Myocyte (in vitro differentiated cells): ENCODE measurements around the gene PSG2. TPM values are rescaled to one million over a fixed set of nuclear protein-coding genes. Genes with fewer than 3 reads are reported as not detected.
"Not testable (repeated sequence)": the region's sequence is repeated elsewhere in the genome, so short reads cannot be mapped to it uniquely, and the experiment has no call there.

Experiments
- DNase-seq: peaks from one replicate; pipeline ENCODE4 v3.0.0-alpha.2; 2012; ENCODE audit warnings: low read depth
- polyA plus RNA-seq: library from polyadenylated mRNA; unstranded; fragments of >200 nt; gene quantifications from one replicate; pipeline ENCODE4 v1.2.1, GENCODE V29; 2012; ENCODE audit warnings: missing spikeins
- total RNA-seq: library from RNA; depleted of rRNA; stranded (reverse); fragments of >200 nt; gene quantifications from 2 replicates; pipeline ENCODE4 v1.2.3, GENCODE V29; 2014

Gene PSG2
- 0.16 TPM in 1 of 2 replicates, not detected in the other for total RNA-seq
- 0.18 TPM for polyA plus RNA-seq

DNA sequence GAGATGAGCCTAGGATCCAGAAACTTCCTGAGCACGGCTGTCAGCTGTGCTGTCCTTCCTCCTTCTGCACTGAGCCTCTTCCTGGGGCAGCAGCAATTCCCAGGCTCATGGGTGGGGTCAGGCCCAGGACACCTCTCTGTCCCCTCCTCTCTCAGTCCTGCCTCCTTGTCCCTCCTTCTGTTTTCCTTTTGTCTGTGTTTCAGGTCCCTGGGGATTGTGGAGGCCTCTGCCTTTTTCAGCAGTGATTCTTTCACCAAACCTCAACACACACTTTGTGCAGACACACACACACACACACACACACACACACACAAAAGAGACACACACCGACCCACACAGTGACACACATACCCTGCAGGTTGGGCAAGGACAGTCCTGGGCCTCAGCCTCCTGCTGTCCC, at the start of gene PSG2:
TSS of gene PSG2 (minus strand) at position 101 of the 400 bp plus-strand sequence. CDS start 132 bp downstream, outside the sequence.
- DNase-seq = not testable (repeated sequence)

DNA sequence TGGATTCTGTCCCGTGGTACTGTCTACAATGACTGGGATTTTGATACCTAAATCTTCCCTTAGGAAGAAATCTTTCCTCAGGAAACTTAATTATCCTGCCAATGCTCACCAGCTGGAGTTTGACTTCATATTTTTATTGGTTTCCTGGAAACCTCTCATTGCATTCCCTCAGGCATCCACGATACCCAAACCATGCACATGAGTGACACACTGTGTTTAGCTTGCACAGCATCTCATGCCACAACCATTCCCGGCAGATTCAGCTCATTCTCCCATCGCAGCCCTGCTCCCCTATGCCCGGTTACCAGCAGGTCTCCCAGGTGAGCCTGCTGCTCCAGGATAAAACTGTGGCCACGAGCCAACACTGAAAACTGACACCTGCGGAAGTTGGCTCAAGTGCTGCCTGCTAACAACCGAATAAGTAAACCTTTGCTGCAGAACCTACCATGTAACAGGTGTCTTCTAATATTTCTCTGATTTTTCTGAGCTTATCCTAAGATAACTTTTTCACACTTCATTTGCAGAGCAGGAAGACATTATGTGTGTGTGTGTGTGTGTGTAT, 48.9 kb upstream of the PSG2 start:
- DNase-seq = not testable (repeated sequence)

DNA sequence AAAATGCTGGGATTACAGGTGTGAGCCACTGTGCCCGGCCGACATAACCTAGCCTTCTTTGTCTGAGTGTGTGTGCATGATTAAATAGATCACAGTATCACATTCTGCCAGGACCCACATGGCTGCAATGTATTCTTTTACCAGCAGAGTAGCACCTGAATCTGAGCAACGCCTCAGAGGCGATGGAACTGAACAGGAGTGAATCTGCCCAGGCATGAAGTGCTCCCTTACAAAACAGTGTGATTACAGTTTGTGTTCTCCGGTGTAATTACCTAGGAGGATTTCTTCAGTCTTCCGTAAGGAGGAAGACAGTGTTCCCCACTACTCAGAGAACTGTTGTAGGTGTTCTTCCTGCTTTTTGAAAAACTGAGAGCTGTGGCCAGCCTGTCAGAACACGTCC, 46.7 kb upstream of the PSG2 start:
- not testable (repeated sequence) for DNase-seq

DNA sequence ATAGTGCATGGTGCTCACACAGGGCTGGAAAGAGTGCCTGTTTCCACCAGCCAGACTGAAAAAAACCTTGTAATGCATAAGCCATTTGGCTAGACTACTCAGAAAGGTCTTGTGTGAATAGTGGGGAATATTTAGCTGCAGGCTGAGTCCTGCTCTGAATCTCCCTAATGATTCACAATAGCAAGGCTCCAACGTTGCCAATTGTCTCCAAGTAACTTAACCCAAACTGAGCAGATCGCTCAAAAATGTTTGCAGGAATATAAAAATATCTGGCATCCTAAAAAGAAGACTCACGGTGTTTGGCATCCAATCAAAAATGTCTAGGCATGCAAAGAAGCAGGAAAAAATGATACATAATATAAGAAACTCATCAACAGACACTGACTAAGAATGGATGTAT, 44.8 kb upstream of the PSG2 start:
- DNase-seq = peak; percentile 32

DNA sequence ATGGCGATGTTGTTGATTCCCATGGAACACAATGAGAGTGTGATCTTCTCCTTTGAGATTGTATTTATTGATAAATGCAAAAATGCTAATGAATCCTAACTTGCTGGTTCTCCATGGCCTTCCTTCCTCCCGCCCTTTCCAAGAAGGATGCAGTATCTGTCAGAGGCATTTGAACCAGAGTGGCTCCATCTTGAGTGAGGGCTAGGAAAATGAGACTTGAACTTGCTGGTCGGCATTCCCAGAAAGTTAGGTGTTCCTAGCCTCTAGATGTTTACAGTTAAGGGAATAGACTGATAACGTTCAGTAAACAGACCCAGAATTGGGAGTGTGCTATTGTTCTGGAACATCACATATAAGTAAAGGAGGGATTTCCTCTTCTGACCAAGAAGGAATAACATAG, 44.2 kb upstream of the PSG2 start:
- no peak for DNase-seq

DNA sequence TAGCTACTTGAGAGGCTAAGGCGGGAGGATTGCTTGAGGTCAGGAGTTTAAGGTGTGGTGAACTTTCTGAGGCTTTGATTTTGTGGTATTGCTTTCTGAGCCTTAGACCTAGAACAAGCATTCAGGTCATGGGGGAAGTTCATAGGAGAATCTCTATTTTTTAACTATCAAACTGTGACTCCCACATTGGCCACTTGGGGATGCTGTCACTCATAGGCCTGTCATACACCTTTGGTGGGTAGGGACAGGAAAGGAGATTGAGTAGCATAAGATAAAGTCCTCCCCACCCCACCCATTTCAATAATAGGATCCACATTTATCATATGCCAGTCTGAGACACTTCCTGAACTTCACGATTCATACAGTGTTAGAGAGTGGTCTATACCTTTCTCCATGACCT, 41.9 kb upstream of the PSG2 start:
- DNase-seq = no peak

DNA sequence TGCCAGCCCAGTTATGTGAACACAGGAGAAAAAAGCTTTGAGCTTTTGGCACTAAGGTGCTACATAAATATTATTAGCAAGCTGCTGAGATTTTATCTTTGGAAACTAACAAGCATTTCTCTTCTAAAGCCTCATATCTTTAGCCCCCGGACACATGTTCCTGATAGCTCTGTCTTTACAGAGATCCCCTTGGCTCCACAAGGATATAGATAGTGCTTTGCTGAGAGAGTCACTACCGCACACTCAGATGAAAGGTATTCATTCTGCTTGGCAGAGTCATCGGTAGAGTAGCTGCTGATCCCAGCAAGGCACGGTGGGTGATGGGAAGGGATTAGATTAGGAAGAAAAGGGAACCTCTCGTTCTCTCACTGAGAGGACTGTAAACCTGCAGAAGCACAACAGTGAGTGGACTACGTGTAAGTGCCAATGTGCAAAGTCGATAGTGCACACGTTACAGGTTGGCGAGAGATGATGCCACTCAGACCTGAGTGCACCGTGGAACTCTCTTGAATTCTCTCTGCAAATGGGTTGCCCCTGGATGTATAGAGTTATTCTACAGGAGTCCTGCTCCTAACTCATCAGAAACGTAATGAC, 38.0 kb upstream of the PSG2 start:
- DNase-seq = peak; percentile 37

DNA sequence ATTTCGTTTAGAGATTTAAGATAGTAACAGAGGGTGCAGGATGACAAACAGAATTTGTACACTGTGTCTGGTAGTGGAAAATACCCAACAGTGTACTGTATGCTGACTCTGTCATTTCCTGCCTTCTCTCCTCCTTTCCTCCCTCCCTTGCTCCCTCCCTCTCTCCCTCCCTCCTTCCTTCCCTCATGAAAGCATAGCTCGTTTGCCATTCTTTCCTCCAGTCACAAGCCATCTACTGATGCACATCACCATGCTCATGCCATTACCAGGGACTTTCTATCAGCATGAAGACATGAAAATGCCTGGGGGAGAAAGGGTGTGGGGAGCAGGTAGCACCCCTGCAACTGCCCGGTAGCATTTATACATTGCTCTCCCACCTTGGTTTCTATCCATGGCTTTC, 37.0 kb upstream of the PSG2 start:
- DNase-seq = not testable (repeated sequence)

DNA sequence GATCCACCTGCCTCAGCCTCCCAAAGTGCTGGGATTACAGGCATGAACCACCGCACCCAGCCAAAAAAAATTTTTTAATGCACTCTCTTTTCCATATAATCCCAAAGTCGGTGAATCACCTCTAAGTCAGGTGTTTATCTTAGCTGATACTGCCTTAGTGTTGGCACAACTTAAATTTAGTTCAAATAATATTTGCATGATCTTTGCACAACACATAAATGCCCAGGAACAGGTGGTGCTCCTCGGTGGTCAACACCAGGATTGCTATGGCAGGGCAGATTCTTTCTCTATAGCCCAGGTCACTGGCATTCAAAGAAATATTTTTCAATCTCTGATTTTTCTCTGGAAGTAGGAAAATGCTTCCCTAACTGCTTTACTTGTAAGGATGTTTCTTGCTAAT, 33.9 kb upstream of the PSG2 start:
- DNase-seq = not testable (repeated sequence)

DNA sequence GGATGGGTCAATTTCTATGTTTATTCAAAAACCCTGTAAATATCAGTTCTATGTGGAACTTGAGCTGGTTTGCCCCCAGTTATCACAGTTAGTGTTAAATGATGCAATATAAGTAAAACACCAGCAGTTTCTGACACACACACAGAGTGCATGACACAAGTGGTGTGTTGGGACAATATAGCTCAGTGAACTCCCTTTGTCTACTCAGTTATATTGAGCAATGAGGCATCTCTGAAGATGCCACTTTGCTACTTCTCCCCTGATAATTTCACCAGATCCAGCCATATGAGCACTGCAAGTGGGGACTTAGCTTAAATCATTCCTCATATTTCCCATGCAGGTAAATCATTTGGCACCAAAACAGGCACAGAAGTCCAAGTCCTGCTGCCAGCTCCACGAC, 33.0 kb upstream of the PSG2 start:
- DNase-seq = not testable (repeated sequence)

DNA sequence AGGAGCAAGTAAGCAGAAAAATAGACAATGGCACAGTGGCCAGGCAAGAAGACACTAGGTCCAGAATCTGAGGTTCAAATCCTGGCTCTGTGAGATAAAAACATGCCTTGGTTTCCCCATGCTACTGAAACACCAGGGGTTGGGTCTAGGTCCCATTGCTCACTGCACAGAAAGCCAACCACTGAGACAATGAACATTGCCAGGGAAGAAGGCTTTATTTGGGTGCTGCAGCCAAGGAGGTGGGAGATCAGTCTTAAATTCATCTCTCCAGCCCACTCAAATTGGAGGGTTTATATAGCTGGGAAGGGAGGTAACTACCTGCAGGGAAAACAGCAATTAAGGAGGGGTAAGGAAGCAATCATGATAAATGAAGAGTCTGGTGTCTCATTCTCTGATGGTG, 32.6 kb upstream of the PSG2 start:
- not testable (repeated sequence) for DNase-seq

DNA sequence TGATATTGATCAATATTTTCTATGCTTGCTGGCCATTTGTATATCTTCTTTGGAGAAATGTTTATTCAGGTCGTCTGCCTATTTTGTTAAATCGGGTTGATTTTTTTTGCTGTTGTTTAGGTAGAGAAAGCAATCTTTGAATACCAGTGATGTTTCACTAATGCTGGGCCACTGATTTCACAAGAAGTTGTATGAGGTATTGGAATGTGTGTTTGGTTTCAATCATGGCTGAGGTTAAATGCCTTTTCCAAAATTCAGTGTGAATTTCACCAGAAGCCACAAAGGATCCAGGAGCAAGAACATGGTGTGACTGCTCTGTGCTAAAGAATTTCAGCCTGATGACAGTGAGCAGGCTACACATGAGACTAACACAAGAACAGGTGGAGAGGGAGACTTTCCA, 32.1 kb upstream of the PSG2 start:
- DNase-seq = not testable (repeated sequence)

DNA sequence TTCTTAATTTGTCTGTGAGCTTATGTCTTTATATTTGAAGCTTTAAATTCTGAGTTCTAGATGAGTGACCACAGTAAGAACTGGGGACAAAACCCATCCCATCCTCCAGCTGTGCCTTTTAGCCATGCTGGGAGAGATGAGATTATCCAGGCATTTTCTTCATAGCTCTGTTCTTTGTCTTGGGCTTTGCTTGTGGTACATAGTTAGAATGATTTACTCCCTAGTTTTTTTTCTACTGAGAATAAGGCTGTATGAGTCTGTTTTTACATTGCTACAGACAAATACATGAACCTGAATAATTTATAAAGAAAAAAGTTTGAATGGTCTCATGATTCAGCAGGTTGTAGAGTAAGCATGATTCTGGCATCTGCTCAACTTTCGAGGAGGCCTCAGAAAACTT, 24.9 kb upstream of the PSG2 start:
- not testable (repeated sequence) for DNase-seq

DNA sequence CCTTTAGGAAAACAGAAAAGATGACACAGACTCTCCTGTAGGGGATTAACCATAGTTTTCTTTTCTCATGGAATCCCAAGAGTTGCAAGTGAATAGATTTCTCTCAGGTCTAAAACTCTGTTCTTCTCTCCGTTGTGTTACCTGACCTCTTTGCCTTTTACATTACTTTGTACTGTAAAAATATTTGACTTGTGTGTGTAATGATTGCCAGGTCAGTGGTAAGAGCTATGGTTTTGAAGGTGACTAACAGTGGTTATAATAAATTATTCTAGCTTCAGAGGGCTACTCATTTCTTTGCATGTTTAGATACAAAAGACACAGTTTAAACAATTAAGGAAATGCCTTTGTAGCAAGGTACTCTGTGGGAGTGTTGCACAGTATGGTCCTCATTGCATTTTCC, 23.0 kb upstream of the PSG2 start:
- DNase-seq = no peak

DNA sequence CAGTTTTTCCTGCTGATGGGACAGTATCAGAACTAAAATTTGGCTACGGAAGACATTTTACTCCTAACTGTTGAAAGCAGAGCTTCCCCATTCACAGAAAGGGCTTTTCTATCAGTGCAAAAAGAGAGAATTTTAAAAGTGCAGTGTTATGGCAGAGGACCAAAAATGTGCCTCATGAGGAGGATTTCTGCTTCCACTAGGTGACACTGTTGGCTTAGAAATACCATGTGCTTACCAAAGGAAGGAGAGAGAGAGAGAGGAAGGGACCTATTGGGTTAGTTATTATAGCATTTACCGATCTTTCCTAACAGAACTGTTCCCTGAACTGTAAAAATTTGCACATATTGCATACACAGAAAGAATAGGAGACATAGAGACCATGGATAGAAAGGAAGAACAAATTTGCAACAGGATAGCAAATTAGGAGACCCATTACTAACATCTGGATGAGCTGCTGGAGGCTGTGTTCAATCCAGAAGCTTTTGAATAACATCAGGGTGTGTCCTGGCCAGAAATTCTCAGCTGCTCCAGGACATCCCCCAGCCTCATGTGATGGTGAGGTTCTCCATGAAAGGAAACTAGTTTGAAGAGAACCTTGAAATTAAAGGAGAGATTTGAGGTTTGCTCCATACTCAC, 21.8 kb upstream of the PSG2 start:
- peak; percentile 50 for DNase-seq

DNA sequence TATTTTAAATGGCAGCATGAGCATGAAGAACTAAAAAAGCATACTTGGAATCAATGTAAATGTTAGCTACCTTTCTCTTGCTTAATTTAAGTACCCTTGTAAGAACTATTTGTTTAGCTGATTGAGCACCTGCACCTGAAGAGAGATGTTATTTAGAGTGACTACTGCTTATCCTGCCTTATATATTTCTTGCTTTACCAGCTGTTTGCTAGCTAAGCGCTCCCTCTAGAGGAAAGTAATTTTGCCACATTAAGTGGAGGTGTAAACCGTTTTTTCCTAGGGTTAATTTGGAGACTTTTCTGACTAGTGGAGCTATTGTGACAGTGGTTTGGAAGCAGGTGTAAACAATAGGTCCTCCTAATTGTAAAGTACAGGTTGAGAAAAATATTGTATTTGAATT, 19.4 kb upstream of the PSG2 start:
- no peak for DNase-seq

DNA sequence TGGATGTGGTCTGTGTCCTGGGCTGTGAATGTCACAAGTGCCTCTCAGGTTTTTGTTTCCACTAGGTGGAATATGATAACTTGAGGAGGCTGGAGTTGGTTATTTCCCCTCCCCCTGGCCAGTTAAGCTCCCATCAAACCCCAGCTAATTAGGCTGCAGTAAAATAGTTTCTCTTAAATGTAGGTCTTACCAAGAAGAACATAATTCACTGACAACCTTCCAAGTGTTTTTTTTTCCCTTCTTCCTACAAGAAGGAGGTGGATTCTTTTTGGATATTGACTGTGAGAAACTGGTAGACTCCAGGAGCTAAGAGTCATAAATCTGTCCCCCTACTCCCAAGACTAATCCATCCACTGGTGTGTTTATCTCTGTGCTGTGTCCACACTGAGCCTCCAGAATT, 15.9 kb upstream of the PSG2 start:
- DNase-seq = not testable (repeated sequence)

DNA sequence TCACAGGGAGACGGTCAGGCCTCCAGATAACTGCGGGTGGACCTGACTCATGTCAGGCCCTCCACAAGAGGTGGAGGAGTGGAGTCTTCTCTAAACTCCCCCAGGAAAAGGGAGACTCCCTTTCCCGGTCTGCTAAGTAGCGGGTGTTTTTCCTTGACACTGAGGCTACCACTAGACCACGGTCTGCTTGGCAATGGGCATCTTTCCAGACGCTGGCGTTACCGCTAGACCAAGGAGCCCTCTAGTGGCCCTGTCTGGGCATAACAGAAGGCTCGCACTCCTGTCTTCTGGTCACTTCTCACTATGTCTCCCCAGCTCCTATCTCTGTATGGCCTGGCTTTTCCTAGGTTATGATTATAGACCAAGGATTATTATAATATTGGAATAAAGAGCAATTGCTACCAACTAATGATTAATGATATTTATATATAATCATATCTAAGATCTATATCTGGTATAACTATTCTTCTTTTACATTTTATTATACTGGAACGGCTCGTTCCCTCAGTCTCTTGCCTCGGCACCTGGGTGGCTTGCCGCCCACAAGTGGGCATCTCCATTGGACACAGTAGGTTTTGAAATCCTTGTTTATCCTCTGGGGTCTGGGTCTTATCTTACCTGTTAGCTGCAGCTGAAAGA, 5.3 kb upstream of the PSG2 start:
- peak; percentile 50 for DNase-seq

DNA sequence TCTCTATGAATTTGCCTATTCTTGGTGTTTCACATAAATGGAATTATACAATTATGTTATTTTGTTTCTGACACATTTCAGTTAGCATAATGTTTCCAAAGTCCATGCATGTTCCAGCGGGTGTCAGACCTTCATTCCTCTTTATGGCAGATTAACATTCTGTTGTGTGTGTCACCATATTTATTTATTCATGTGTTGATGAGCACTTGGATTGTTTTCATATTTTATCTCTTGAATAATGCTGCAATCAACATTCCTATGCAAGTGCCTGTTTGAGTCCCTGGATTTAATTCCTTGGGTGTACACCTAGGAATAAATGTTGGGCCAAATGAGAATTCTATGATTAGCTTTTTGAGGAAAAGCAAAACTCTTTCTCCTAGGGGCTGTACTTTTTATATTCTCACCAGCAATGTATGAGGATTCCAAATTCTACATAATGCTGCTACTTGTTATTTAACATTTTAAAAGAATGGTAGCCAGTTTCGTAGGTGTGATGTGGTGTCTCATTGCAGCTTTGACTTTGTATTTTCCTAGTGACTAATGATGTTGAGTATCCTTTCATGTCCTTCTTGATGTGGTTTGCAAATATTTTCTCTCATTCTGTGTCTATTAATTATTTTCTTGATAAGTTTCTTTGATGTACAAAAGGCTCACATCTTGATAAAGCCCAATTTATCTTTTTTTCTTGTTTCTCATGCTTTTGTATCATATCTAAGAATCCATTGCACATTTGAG, 3.5 kb upstream of the PSG2 start:
- DNase-seq = not testable (repeated sequence)

DNA sequence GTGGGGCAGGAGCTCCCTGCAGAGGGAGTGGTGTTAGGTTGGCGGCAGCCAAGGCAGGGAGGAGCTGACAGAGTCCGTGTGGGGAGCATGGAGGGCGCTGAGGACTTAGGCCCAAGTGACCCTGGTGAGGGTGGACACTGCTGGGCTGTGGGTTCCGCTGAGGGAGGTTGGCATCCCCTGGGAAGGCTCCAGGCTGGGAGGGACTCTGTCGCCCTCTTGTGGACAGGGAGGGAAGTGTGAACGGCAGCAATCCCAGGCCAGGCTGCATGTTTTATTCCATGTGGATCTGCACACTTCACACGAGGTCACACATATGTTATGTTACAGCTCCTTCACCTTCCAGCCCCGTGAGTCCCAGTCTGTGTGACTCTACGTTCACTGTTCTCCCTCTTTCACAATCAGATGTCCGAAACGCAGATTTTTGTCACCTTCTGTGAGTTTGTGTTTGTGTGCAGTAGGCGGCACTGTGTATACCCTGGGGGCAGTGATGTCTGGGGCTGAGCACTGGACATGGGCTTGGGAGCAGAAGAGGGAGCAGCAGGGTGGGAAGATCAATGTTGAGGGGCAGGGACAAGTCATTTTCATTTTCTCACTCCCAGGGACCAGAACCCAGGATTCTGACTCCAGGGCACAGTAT, 1.8 kb upstream of the PSG2 start:
- DNase-seq = peak; percentile 10

DNA sequence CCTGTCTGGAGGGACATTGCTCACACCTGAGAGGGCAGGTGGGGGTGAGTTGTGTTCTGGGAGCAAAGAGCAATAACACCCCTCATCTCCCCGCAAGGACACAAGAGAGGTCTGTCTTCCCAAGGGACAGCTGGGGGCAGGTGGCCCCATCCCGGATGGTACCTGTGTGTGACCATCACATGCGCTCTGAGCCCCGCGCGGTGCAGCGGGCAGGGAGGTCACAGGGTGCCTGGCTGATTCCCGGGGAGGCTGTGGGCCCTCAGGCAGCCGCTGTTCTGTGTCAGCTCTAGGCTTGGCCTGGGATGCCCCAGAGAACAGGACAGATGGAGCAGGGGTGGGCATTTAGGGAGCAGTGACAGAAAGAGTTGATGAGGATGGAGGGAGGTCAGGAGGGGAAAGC, 1.2 kb upstream of the PSG2 start:
- DNase-seq = not testable (repeated sequence)
